H1 (cell line): ENCODE measurements around the gene GTF2IRD1. TPM values are rescaled to one million over a fixed set of nuclear protein-coding genes. Genes with fewer than 3 reads are reported as not detected.

Experiments used
- polyA plus RNA-seq, 7 experiments: library from polyadenylated mRNA; depleted of rRNA in 3 of 7; stranded (reverse) in 5 of 7; unstranded in 2 of 7; fragments of >200 nt in 5 of 7; fragments of 200-250 nt in 2 of 7; gene quantifications; 1 replicate in 5 of 7; 2 replicates in 1 of 7; 4 replicates in 1 of 7; pipeline versions ENCODE4 v1.2.1 to v1.2.3, GENCODE V29; 2011 to 2013; ENCODE audit warnings: missing spikeins in 2 of 7, mixed read lengths in 2 of 7
- small RNA-seq: library from polyadenylated mRNA; stranded (forward); fragments of <200 nt; extraction: miRNeasy Mini kit (QIAGEN cat#:217004); gene quantifications from one replicate; pipeline ENCODE3, GENCODE V24; 2013; ENCODE audit not compliant: insufficient read depth
- total RNA-seq: library from RNA; stranded (reverse); fragmentation: NEBNext Ultra II Directional; extraction: Animal tissue kit (Norgen Biotek cat#: 25700); gene quantifications from 2 replicates; pipeline ENCODE4 v1.2.1, GENCODE V29; 2021

GTF2IRD1 gene
- total and polyA plus RNA-seq, 2 of the 8 experiments (the other 6 are each of a cell fraction or from before 2014, with no cell fraction given) = 27.4 to 45.4 TPM

Small RNA genes within 50 kb of the gene (small RNA-seq; reads per million reads assigned to genes)
- not detected for gene RNA5SP233

Other genes with a start within 250 kb of the GTF2IRD1 start
- gene LAT2, start 243.9 kb upstream of the GTF2IRD1 start, total RNA-seq = 0.19 and 0.63 TPM in 2 replicates
- gene LAT2, start 243.9 kb upstream of the GTF2IRD1 start, polyA plus RNA-seq (2011; rRNA removed) = 0.20 and 0.23 TPM in 2 replicates
- 85.4 and 90.5 TPM in 2 replicates for gene RFC2, start 199.5 kb upstream of the GTF2IRD1 start, total RNA-seq
- 40.8 and 52.9 TPM in 2 replicates for gene RFC2, start 199.5 kb upstream of the GTF2IRD1 start, polyA plus RNA-seq (2011; rRNA removed)
- gene CLIP2, start 164.5 kb upstream of the GTF2IRD1 start, total RNA-seq = 39.8 and 41.5 TPM in 2 replicates
- gene CLIP2, start 164.5 kb upstream of the GTF2IRD1 start, polyA plus RNA-seq (2011; rRNA removed) = 8.3 and 13.3 TPM in 2 replicates
- gene GTF2I, start 203.8 kb downstream of the GTF2IRD1 start, total RNA-seq = 311 and 316 TPM in 2 replicates
- gene GTF2I, start 203.8 kb downstream of the GTF2IRD1 start, polyA plus RNA-seq (2011; rRNA removed) = 46.7 and 100 TPM in 2 replicates